PFSK-1 (cell line): Measurements from ENCODE around the gene RBM33.

ENCODE experiments used
- FOXP2 ChIP-seq: optimal IDR thresholded peaks from 2 replicates; pipeline ENCODE3; 2011; ENCODE audit warnings: borderline replicate concordance, control low read depth, inconsistent platforms; ENCODE audit not compliant: insufficient read depth; ENCODE audit errors: extremely low read length, extremely low read depth
- POLR2AphosphoS5 ChIP-seq: IDR thresholded peaks from 2 replicates; pipeline ENCODE4 v1.6.1; 2012; ENCODE audit warnings: low read depth, mild to moderate bottlenecking, control low read depth, low read length, moderate library complexity
- SIN3A ChIP-seq: IDR thresholded peaks from 2 replicates; pipeline ENCODE4 v1.6.1; 2012; ENCODE audit warnings: mild to moderate bottlenecking, low read length, moderate library complexity, borderline replicate concordance; ENCODE audit not compliant: insufficient read depth
- TAF1 ChIP-seq: IDR thresholded peaks from 2 replicates; pipeline ENCODE4 v1.6.1; 2012; ENCODE audit warnings: low read length, control low read depth, borderline replicate concordance; ENCODE audit not compliant: insufficient read depth
- TF ChIP-seq, protein P1 (sequence below), 2 experiments: IDR thresholded peaks; 2 replicates each; pipeline versions ENCODE4 v1.6.1 to v1.8.0; 2011 to 2012; ENCODE audit warnings: low read depth in 2 of 2, low read length in 2 of 2, control low read depth in 1 of 2, inconsistent platforms in 1 of 2, mild to moderate bottlenecking in 1 of 2, moderate library complexity in 1 of 2; ENCODE audit not compliant: insufficient read depth in 1 of 2

Gene RBM33

DNA sequence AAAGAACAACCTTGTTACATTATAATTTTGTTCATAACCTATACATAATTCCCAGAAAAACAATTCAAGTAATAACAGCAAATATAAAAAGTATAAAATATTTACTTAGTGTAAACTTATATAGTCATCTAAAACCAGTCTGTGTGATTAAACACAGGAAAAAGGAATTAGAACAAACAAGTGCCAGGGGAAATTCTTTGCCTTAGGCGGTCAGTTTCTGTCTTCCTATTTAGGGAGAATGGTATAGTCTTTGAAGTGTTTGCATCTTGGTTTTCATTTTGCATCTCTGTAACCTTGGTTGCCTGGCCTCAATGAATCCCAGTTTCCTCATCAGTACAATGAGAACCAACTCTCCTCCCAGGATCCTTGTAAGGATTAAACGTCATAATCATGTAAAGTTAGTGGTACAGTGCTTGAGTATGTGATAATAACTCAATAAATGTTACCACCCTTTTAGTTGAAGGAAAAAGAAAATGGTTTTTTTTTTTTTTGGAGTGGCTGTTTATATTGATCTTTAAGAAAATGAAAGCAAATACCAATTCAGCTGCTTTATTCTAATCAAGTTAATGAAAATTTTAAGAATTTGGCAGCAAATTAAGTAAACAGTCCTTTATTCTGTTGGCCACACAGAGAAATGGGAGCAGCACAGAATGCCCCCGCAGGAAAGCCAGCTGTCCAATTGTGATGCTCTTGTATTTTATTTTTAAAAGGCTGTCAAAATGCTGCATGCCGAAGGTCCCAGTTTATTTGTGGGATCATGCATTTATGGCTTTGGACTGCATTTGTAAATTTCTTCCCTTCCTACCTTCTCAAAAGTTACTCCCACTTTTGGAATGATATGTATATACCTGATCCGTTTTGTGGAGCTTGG lies 106.0 kb downstream of the RBM33 start:
- no peak for TF ChIP-seq POLR2AphosphoS5
- no peak for TF ChIP-seq TAF1
- TF ChIP-seq FOXP2 = no peak
- TF ChIP-seq, protein P1, sequence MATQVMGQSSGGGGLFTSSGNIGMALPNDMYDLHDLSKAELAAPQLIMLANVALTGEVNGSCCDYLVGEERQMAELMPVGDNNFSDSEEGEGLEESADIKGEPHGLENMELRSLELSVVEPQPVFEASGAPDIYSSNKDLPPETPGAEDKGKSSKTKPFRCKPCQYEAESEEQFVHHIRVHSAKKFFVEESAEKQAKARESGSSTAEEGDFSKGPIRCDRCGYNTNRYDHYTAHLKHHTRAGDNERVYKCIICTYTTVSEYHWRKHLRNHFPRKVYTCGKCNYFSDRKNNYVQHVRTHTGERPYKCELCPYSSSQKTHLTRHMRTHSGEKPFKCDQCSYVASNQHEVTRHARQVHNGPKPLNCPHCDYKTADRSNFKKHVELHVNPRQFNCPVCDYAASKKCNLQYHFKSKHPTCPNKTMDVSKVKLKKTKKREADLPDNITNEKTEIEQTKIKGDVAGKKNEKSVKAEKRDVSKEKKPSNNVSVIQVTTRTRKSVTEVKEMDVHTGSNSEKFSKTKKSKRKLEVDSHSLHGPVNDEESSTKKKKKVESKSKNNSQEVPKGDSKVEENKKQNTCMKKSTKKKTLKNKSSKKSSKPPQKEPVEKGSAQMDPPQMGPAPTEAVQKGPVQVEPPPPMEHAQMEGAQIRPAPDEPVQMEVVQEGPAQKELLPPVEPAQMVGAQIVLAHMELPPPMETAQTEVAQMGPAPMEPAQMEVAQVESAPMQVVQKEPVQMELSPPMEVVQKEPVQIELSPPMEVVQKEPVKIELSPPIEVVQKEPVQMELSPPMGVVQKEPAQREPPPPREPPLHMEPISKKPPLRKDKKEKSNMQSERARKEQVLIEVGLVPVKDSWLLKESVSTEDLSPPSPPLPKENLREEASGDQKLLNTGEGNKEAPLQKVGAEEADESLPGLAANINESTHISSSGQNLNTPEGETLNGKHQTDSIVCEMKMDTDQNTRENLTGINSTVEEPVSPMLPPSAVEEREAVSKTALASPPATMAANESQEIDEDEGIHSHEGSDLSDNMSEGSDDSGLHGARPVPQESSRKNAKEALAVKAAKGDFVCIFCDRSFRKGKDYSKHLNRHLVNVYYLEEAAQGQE (IDR thresholded peaks at IDR 0.05; ENCODE audit: insufficient read depth in 1 of 2, low read depth in 2 of 2, low read length in 2 of 2) = no peak
- no peak for TF ChIP-seq SIN3A

DNA sequence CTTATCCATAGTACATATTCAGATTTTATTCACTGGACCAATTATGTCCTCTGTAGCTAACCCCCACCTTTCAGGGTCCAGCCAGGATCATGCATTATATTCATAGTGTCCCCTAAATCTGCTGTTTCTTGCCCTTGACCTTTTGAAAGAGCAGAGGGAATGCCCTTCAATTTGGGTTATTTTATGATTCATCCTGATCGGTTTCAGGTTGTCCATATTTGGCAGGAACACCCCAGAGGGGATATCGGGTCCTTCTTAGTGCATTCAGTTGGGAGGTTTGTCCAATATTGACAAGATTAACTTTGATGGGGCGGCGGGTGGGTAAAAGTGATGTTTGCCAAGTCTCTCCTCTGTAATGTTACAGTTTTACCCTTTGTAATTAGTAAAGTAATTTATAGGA lies 106.9 kb downstream of the RBM33 start:
- TF ChIP-seq POLR2AphosphoS5 (no peak), FOXP2 (no peak), TAF1 (no peak), SIN3A (no peak)
- TF ChIP-seq, protein P1 (IDR thresholded peaks at IDR 0.05; ENCODE audit: insufficient read depth in 1 of 2, low read depth in 2 of 2, low read length in 2 of 2) = no peak

DNA sequence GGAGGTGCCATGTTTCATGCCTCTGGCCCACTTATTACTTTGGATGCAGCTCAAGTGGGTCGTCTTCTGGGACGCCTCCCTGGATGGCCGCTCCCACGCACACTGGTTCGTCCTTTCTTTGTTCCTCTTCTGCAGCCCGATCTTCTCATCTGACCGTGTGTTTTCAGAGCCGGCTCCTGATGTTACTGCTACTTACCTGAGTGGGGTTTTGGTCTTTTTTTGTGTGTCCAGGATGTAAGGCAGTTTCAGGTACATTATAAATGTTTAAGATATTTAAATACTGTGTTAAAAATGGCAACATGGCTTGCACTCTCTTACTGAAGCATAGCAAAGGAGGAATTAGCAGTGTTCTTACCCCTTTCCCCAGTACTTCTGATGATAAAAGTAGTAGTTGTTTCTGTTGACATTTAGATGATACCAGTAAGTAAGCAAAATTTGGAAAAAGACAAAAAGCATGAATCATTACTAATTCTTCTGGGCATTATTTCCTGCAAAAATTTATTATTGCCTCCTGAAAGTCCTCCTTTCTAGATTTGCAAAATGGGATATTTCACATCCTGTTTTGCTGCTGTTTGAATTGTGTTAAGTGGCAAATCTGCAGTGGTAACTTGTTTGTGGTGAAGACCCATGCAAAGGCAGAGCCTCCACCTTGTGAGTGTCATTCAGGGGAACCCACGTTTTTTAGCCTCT lies 108.4 kb downstream of the RBM33 start:
- TF ChIP-seq FOXP2 (no peak), POLR2AphosphoS5 (no peak), TAF1 (no peak), SIN3A (no peak)
- TF ChIP-seq, protein P1 (IDR thresholded peaks at IDR 0.05; ENCODE audit: insufficient read depth in 1 of 2, low read depth in 2 of 2, low read length in 2 of 2) = no peak

DNA sequence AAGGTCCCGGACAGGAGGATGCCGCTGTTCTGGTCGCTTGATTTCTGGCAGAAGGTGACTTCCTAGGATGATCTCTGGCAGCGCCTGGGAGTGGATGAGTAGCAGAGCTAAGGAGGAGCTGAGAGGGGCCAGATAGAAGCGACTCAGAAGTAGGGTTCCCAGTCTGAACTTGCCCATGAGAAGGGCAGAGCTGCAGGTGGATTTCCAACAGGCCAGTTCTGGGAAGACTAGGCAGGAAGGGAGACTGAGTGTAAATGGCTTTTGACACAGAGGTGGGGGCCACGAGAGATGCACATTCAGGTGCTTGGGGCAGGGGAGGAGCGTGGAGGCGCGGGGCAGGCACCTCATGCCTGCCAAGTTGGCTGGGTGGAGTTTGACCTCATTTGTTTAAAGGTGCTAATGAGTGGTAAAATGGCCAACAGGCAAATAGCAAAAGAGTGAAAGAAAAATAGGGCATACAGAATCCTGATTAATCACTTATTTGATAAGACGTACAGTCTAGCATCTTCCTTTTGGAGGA lies 109.0 kb downstream of the RBM33 start:
- no peak for TF ChIP-seq POLR2AphosphoS5
- TF ChIP-seq, protein P1 (IDR thresholded peaks at IDR 0.05; ENCODE audit: insufficient read depth in 1 of 2, low read depth in 2 of 2, low read length in 2 of 2) = no peak
- TF ChIP-seq SIN3A = no peak
- TF ChIP-seq FOXP2 = no peak
- no peak for TF ChIP-seq TAF1
